T-cell (primary cell): Measurements from ENCODE around the gene ZMYM4. TPM values are rescaled to one million over a fixed set of nuclear protein-coding genes. Genes with fewer than 3 reads are reported as not detected.
A peak's percentile ranks its signal among the peaks of the same experiment; 100 is the strongest.

Experiments used
- ATAC-seq, 4 experiments: fragments of 200-7000 bp in 3 of 4; fragments of 150-1000 bp in 1 of 4; cut with Tn5 transposase; replicated peaks in 1 of 4; 1 replicate in 3 of 4; 2 replicates in 1 of 4; pipeline ENCODE4 v1.10.0; 2021; ENCODE audit warnings: moderate library complexity in 3 of 4, mild to moderate bottlenecking in 2 of 4, moderate number of reproducible peaks in 1 of 4
- CTCF ChIA-PET, 2 donors: fragments of 300-600 bp; sonication (Branson Sonifier 250); formaldehyde crosslinking; loops; one replicate each; lab custom pipeline; 2022; ENCODE audit warnings: antibody characterized with exemption in 2 of 2; lab: Charles Lee
- POLR2A ChIA-PET, 2 donors: fragments of 300-600 bp; sonication (Branson Sonifier 250); formaldehyde crosslinking; loops; one replicate each; lab custom pipeline; 2022; ENCODE audit warnings: antibody characterized with exemption in 2 of 2; lab: Charles Lee
- DNase-seq, 35 experiments: peaks; one replicate each; pipeline versions ENCODE4 v3.0.0 to v3.0.0-alpha.2; 2013 to 2023
- H3K27ac ChIP-seq: one replicate; pipeline ENCODE4 v1.5.1; 2013; ENCODE audit warnings: low read length
- H3K27me3 ChIP-seq, 2 experiments: replicated peaks in 1 of 2; 1 replicate in 1 of 2; 2 replicates in 1 of 2; pipeline versions ENCODE4 v1.6.1 to v1.7.0; 2013; ENCODE audit warnings: low read length in 1 of 2, mixed read lengths in 1 of 2; ENCODE audit not compliant: control insufficient read depth in 2 of 2, insufficient read depth in 2 of 2; ENCODE audit errors: extremely low read depth in 1 of 2
- H3K36me3 ChIP-seq, 2 donors: 1 replicate in 1 of 2; 2 replicates in 1 of 2; pipeline versions ENCODE4 v1.6.1 to v1.7.0; 2013; ENCODE audit warnings: low read length in 1 of 2; ENCODE audit not compliant: control insufficient read depth in 2 of 2, insufficient read depth in 1 of 2; ENCODE audit errors: extremely low read depth in 1 of 2
- H3K4me1 ChIP-seq, 2 experiments: 1 replicate in 1 of 2; 2 replicates in 1 of 2; pipeline versions ENCODE4 v1.6.1 to v1.7.0; 2013; ENCODE audit warnings: low read length in 2 of 2, mixed read lengths in 1 of 2; ENCODE audit not compliant: insufficient read depth in 2 of 2, control insufficient read depth in 1 of 2; ENCODE audit errors: extremely low read depth in 1 of 2
- H3K4me3 ChIP-seq, 2 donors: 1 replicate in 1 of 2; 2 replicates in 1 of 2; pipeline versions ENCODE4 v1.5.1 to v1.7.0; 2013; ENCODE audit warnings: mild to moderate bottlenecking in 2 of 2, low read length in 1 of 2, moderate library complexity in 1 of 2; ENCODE audit not compliant: control insufficient read depth in 1 of 2; ENCODE audit errors: extremely low read depth in 1 of 2
- H3K9me3 ChIP-seq: 2 replicates; pipeline ENCODE4 v1.7.0; 2013
- H3K27ac Mint-ChIP-seq, 2 donors: one replicate each; pipeline ENCODE4 v1.8.0; 2020 to 2021; ENCODE audit warnings: mild to moderate bottlenecking in 2 of 2, mixed read lengths in 2 of 2
- H3K27me3 Mint-ChIP-seq, 2 donors: one replicate each; pipeline ENCODE4 v1.8.0; 2021 to 2022; ENCODE audit warnings: mixed read lengths in 2 of 2
- H3K36me3 Mint-ChIP-seq: one replicate; pipeline ENCODE4 v1.8.0; 2021; ENCODE audit warnings: mixed read lengths
- H3K4me1 Mint-ChIP-seq, 3 donors: one replicate each; pipeline ENCODE4 v1.8.0; 2020 to 2022; ENCODE audit warnings: mixed read lengths in 3 of 3, mild to moderate bottlenecking in 1 of 3
- H3K4me3 Mint-ChIP-seq, 3 donors: one replicate each; pipeline ENCODE4 v1.8.0; 2020 to 2022; ENCODE audit warnings: mild to moderate bottlenecking in 3 of 3, mixed read lengths in 3 of 3, moderate library complexity in 3 of 3
- H3K9me3 Mint-ChIP-seq, 3 donors: one replicate each; pipeline ENCODE4 v1.8.0; 2020 to 2022; ENCODE audit warnings: mixed read lengths in 3 of 3
- WGBS: methylation state at CpG from one replicate; pipeline ENCODE4 v1.1.5; 2013; ENCODE audit warnings: missing lambda C conversion rate; ENCODE audit not compliant: insufficient coverage; 5-methylcytosine and 5-hydroxymethylcytosine counted together
- total RNA-seq, 35 experiments: library from RNA in 6 of 35; stranded (reverse) in 6 of 35; fragments of 120-200 nt in 1 of 35; gene quantifications; one replicate each; pipeline versions ENCODE4 v1.2.1 to v1.2.4 and lab custom pipeline; 2013 to 2026

ZMYM4 gene
- total RNA-seq, 5 donors from 2014 or later (not counting 1 experiment from before 2014, with no cell fraction given) = 28.7 to 41.7 (median 38.5) TPM

GRCh38 chr1:35280006-35280405 is 11.5 kb downstream of the ZMYM4 start:
- no peak for DNase-seq

GRCh38 chr1:35281565-35281964 is 13.1 kb downstream of the ZMYM4 start:
- Mint-ChIP-seq H3K4me1 (peaks cover 26 to 37% (median 34%) of the 10 kb centered on the region in 3 donors), H3K27ac (no peak overlapping the region), H3K4me3 (no peak overlapping the region), H3K36me3 (peaks cover 44% of the 10 kb centered on the region), H3K27me3 (no peaks in the 10 kb centered on the region), H3K9me3 (peaks cover 4 to 12% (median 7%) of the 10 kb centered on the region in 3 donors)
- no CpG with 5 or more reads among the region's 3 CpGs for WGBS
- ATAC-seq (no peak), DNase-seq (no peak)
- CTCF ChIA-PET = no interaction called here
- no peaks in the 10 kb centered on the region for H3K27me3 ChIP-seq
- peaks cover 5 to 17% of the 10 kb centered on the region in 2 experiments for H3K4me1 ChIP-seq
- POLR2A ChIA-PET = no interaction called here
- H3K9me3 ChIP-seq = peaks cover 6% of the 10 kb centered on the region
- H3K4me3 ChIP-seq = no peak overlapping the region
- H3K36me3 ChIP-seq = no peaks in the 10 kb centered on the region
- H3K27ac ChIP-seq = no peak overlapping the region

More at GRCh38 chr1:35280006-35280405, 11.5 kb downstream of the ZMYM4 start:
- ChIA-PET CTCF (no interaction called here), POLR2A (no interaction called here)
- H3K36me3 ChIP-seq = no peaks in the 10 kb centered on the region
- H3K9me3 ChIP-seq = peaks cover 6% of the 10 kb centered on the region
- no peak overlapping the region for H3K27ac Mint-ChIP-seq
- H3K4me3 ChIP-seq = no peak overlapping the region
- H3K4me1 ChIP-seq = peaks cover 0 to 2% of the 10 kb centered on the region in 2 experiments
- peaks cover 4 to 12% (median 7%) of the 10 kb centered on the region in 3 donors for H3K9me3 Mint-ChIP-seq
- peaks cover 40% of the 10 kb centered on the region for H3K36me3 Mint-ChIP-seq
- H3K27me3 Mint-ChIP-seq = no peaks in the 10 kb centered on the region
- peaks cover 11 to 28% (median 21%) of the 10 kb centered on the region in 3 donors for H3K4me1 Mint-ChIP-seq
- no CpG with 5 or more reads among the region's 1 CpG for WGBS
- ATAC-seq = no peak
- H3K4me3 Mint-ChIP-seq = no peak overlapping the region
- no peak overlapping the region for H3K27ac ChIP-seq
- no peaks in the 10 kb centered on the region for H3K27me3 ChIP-seq

GRCh38 chr1:35282172-35282571 is 13.7 kb downstream of the ZMYM4 start:
- ChIA-PET POLR2A (no interaction called here), CTCF (no interaction called here)
- no peak for ATAC-seq

GRCh38 chr1:35284852-35285251 is 16.3 kb downstream of the ZMYM4 start:
- H3K9me3 ChIP-seq = peaks cover 6% of the 10 kb centered on the region
- Mint-ChIP-seq H3K36me3 (peaks cover 25% of the 10 kb centered on the region), H3K4me1 (peaks cover 37 to 54% (median 45%) of the 10 kb centered on the region in 3 donors), H3K27me3 (no peaks in the 10 kb centered on the region), H3K4me3 (peak overlapping the region in 1 of 3 donors; percentile 34), H3K27ac (peak overlapping the region; percentile 56 to 75), H3K9me3 (peaks cover 4 to 7% (median 7%) of the 10 kb centered on the region in 3 donors)
- ATAC-seq (no peak), DNase-seq (no peak)
- H3K4me3 ChIP-seq = no peak overlapping the region
- no CpG with 5 or more reads among the region's 3 CpGs for WGBS
- POLR2A ChIA-PET = no interaction called here
- peaks cover 7 to 34% of the 10 kb centered on the region in 2 experiments for H3K4me1 ChIP-seq
- no peak overlapping the region for H3K27ac ChIP-seq
- CTCF ChIA-PET = no interaction called here
- H3K36me3 ChIP-seq = no peaks in the 10 kb centered on the region
- H3K27me3 ChIP-seq = no peaks in the 10 kb centered on the region

More at GRCh38 chr1:35282172-35282571, 13.7 kb downstream of the ZMYM4 start:
- Histone ChIP-seq H3K9me3 (peaks cover 6% of the 10 kb centered on the region), H3K4me3 (no peak overlapping the region), H3K36me3 (no peaks in the 10 kb centered on the region), H3K4me1 (peaks cover 7 to 23% of the 10 kb centered on the region in 2 experiments), H3K27me3 (no peaks in the 10 kb centered on the region), H3K27ac (no peak overlapping the region)
- Mint-ChIP-seq H3K36me3 (peaks cover 44% of the 10 kb centered on the region), H3K27me3 (no peaks in the 10 kb centered on the region), H3K9me3 (peaks cover 4 to 12% (median 7%) of the 10 kb centered on the region in 3 donors), H3K4me1 (peaks cover 26 to 41% (median 36%) of the 10 kb centered on the region in 3 donors), H3K4me3 (no peak overlapping the region), H3K27ac (no peak overlapping the region)
- no peak for DNase-seq

- H3K36me3 ChIP-seq = no peaks in the 10 kb centered on the region
- Mint-ChIP-seq H3K27ac (peak overlapping the region; percentile 75), H3K27me3 (no peaks in the 10 kb centered on the region), H3K36me3 (peaks cover 27% of the 10 kb centered on the region), H3K4me1 (peaks cover 37 to 53% (median 45%) of the 10 kb centered on the region in 3 donors), H3K9me3 (peaks cover 0 to 7% (median 7%) of the 10 kb centered on the region in 3 donors), H3K4me3 (peak overlapping the region; percentile 3 to 39 (median 34))
- POLR2A ChIA-PET = interaction anchor here in 1 of 2 donors (0.7 kb wide), 2 partner anchors 19 to 425 kb away, joined by 9 to 13 read pairs; no protein-coding TSS in a partner anchor
- peak overlapping the region; percentile 47 for H3K27ac ChIP-seq
- H3K9me3 ChIP-seq = peaks cover 6% of the 10 kb centered on the region
- no peaks in the 10 kb centered on the region for H3K27me3 ChIP-seq
- CTCF ChIA-PET = interaction anchor here (0.6 to 1.0 kb wide), 5 partner anchors 11 to 907 kb away, joined by 3 to 10 read pairs (median 4); no protein-coding TSS in a partner anchor
- WGBS = no CpG with 5 or more reads among the region's 5 CpGs
- H3K4me3 ChIP-seq = peak overlapping the region in 1 of 2 donors; percentile 32
- ATAC-seq (peak; percentile 75 to 92 (median 86)), DNase-seq (peak in 3 of 35 experiments; percentile 2 to 52 (median 12))
- H3K4me1 ChIP-seq = peaks cover 7 to 34% of the 10 kb centered on the region in 2 experiments
These were observed 17.5 kb downstream of the ZMYM4 start for GRCh38 chr1:35285771-35286606.

- Mint-ChIP-seq H3K36me3 (peaks cover 17% of the 10 kb centered on the region), H3K4me1 (peaks cover 37 to 53% (median 45%) of the 10 kb centered on the region in 3 donors), H3K4me3 (no peak overlapping the region), H3K27ac (peak overlapping the region in 1 of 2 donors; percentile 63), H3K9me3 (no peaks in the 10 kb centered on the region), H3K27me3 (no peaks in the 10 kb centered on the region)
- no peak overlapping the region for H3K27ac ChIP-seq
- WGBS = no CpG with 5 or more reads among the region's 9 CpGs
- ChIA-PET CTCF (no interaction called here), POLR2A (no interaction called here)
- no peak overlapping the region for H3K4me3 ChIP-seq
- DNase-seq (no peak), ATAC-seq (no peak)
- no peaks in the 10 kb centered on the region for H3K9me3 ChIP-seq
- H3K27me3 ChIP-seq = no peaks in the 10 kb centered on the region
- peaks cover 7 to 34% of the 10 kb centered on the region in 2 experiments for H3K4me1 ChIP-seq
- peaks cover 0 to 2% of the 10 kb centered on the region in 2 donors for H3K36me3 ChIP-seq
These were observed 19.5 kb downstream of the ZMYM4 start for GRCh38 chr1:35287807-35288640.
